SK-N-SH treated with all-trans-retinoic acid at 6 μM for 48 hours (cell line): ENCODE data around the gene ARHGAP22.

Experiments used
- ARNTL ChIP-seq: fragments of 450-650 bp; formaldehyde crosslinking; IDR thresholded peaks from 2 replicates; pipeline ENCODE4 v1.5.0; 2020; ENCODE audit warnings: low read depth, mild to moderate bottlenecking, moderate library complexity, borderline replicate concordance
- CSDC2 ChIP-seq: fragments of 250-450 bp; sonication (Bioruptor Pico); IDR thresholded peaks from 2 replicates; pipeline ENCODE4 v1.5.0; 2020; ENCODE audit warnings: mild to moderate bottlenecking, moderate library complexity
- OSR1 ChIP-seq: fragments of 250-450 bp; sonication (Bioruptor Pico); IDR thresholded peaks from 2 replicates; pipeline ENCODE4 v1.8.0; 2022; ENCODE audit warnings: moderate library complexity, mild to moderate bottlenecking, inconsistent platforms
- SNAI2 ChIP-seq: fragments of 250-450 bp; sonication (Bioruptor Pico); IDR thresholded peaks from 2 replicates; pipeline ENCODE4 v1.5.0; 2020; ENCODE audit warnings: mild to moderate bottlenecking, moderate library complexity
- TCF4 ChIP-seq: fragments of 250-450 bp; sonication (Bioruptor Pico); IDR thresholded peaks from 2 replicates; pipeline ENCODE4 v1.8.0; 2021; ENCODE audit warnings: mild to moderate bottlenecking, moderate library complexity, borderline replicate concordance
- ZC3H10 ChIP-seq: fragments of 250-450 bp; sonication (Bioruptor Pico); IDR thresholded peaks from 2 replicates; pipeline ENCODE4 v1.5.1; 2021; ENCODE audit warnings: mild to moderate bottlenecking, moderate library complexity
- ZFP3 ChIP-seq: fragments of 250-450 bp; sonication (Bioruptor Pico); IDR thresholded peaks from 2 replicates; pipeline ENCODE4 v1.5.0; 2020; ENCODE audit warnings: mild to moderate bottlenecking, moderate library complexity
- TF ChIP-seq, protein P1 (sequence below): fragments of 250-450 bp; sonication (Bioruptor Pico); IDR thresholded peaks from 2 replicates; pipeline ENCODE4 v1.8.0; 2020; ENCODE audit warnings: mild to moderate bottlenecking, moderate library complexity, borderline replicate concordance
- TF ChIP-seq, protein P2 (sequence below): fragments of 250-450 bp; sonication (Bioruptor Pico); IDR thresholded peaks from 2 replicates; pipeline ENCODE4 v1.5.0; 2020; ENCODE audit warnings: mild to moderate bottlenecking, moderate library complexity

DNA sequence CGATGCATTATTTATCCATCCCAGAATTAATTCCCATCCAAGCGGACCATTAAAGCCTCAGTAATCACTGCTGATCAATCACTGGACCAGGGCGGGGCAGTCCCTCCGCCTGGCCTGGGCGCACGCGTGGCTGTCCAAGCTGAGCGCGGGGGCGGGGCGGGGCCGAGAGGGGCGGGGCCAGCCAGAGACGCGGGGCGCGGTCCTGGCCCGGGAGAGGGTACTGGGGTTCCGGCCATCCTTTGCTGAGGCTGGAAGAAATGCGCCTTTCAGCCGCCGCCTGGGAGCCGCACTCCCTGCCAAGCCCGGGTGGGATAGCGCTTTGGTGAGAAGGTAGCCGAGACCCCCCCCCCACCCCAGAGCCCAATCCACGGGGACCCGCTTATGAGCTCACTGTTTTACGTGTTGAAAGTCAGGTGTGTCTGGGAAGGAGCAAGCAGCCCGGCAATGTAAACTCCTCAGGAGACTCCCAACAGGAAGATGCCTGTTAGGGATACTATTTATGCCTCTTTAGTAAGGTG, at the start of gene ARHGAP22:
- TF ChIP-seq TCF4 (CRISPR knock-in tag) (no peak), ZFP3 (CRISPR knock-in tag) (no peak), CSDC2 (CRISPR knock-in tag) (no peak), SNAI2 (CRISPR knock-in tag) (no peak), ARNTL (CRISPR knock-in tag) (no peak), ZC3H10 (CRISPR knock-in tag) (no peak), OSR1 (CRISPR knock-in tag) (no peak)
- TF ChIP-seq, protein P1, sequence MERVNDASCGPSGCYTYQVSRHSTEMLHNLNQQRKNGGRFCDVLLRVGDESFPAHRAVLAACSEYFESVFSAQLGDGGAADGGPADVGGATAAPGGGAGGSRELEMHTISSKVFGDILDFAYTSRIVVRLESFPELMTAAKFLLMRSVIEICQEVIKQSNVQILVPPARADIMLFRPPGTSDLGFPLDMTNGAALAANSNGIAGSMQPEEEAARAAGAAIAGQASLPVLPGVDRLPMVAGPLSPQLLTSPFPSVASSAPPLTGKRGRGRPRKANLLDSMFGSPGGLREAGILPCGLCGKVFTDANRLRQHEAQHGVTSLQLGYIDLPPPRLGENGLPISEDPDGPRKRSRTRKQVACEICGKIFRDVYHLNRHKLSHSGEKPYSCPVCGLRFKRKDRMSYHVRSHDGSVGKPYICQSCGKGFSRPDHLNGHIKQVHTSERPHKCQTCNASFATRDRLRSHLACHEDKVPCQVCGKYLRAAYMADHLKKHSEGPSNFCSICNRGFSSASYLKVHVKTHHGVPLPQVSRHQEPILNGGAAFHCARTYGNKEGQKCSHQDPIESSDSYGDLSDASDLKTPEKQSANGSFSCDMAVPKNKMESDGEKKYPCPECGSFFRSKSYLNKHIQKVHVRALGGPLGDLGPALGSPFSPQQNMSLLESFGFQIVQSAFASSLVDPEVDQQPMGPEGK = no peak
- TF ChIP-seq, protein P2, sequence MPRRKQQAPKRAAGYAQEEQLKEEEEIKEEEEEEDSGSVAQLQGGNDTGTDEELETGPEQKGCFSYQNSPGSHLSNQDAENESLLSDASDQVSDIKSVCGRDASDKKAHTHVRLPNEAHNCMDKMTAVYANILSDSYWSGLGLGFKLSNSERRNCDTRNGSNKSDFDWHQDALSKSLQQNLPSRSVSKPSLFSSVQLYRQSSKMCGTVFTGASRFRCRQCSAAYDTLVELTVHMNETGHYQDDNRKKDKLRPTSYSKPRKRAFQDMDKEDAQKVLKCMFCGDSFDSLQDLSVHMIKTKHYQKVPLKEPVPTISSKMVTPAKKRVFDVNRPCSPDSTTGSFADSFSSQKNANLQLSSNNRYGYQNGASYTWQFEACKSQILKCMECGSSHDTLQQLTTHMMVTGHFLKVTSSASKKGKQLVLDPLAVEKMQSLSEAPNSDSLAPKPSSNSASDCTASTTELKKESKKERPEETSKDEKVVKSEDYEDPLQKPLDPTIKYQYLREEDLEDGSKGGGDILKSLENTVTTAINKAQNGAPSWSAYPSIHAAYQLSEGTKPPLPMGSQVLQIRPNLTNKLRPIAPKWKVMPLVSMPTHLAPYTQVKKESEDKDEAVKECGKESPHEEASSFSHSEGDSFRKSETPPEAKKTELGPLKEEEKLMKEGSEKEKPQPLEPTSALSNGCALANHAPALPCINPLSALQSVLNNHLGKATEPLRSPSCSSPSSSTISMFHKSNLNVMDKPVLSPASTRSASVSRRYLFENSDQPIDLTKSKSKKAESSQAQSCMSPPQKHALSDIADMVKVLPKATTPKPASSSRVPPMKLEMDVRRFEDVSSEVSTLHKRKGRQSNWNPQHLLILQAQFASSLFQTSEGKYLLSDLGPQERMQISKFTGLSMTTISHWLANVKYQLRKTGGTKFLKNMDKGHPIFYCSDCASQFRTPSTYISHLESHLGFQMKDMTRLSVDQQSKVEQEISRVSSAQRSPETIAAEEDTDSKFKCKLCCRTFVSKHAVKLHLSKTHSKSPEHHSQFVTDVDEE (CRISPR knock-in tag) = no peak
